GM23338 (cell line): ENCODE results near the gene BATF3. TPM values are rescaled to one million over a fixed set of nuclear protein-coding genes. Genes with fewer than 3 reads are reported as not detected.

Source experiments
- ATAC-seq: fragments of 200-7000 bp; cut with Tn5 transposase; 3 replicates; pipeline ENCODE4 v1.9.1; 2020
- DNase-seq: peaks from one replicate; pipeline ENCODE4 v3.0.0-alpha.2; 2015; ENCODE audit warnings: low spot score
- H2AFZ ChIP-seq: fragments of 200-600 bp; sonication (generic); 2 replicates; pipeline ENCODE4 v1.8.0; 2016; ENCODE audit warnings: antibody characterized with exemption, mild to moderate bottlenecking, moderate library complexity
- H3F3A ChIP-seq: fragments of 200-600 bp; sonication (generic); replicated peaks from 2 replicates; pipeline ENCODE4 v1.8.0; 2017; ENCODE audit warnings: antibody characterized with exemption, mixed run types, low read depth
- H3K27ac ChIP-seq: fragments of 200-600 bp; sonication (generic); 2 replicates; pipeline ENCODE4 v1.6.1; 2016; ENCODE audit warnings: low read depth
- H3K27me3 ChIP-seq: fragments of 200-600 bp; sonication (generic); 2 replicates; pipeline ENCODE4 v1.8.0; 2016; ENCODE audit warnings: mild to moderate bottlenecking, mixed run types, moderate library complexity; ENCODE audit not compliant: insufficient read depth
- H3K36me3 ChIP-seq: fragments of 200-600 bp; sonication (generic); 2 replicates; pipeline ENCODE4 v1.8.0; 2016; ENCODE audit warnings: mild to moderate bottlenecking; ENCODE audit not compliant: insufficient read depth
- H3K4me1 ChIP-seq: fragments of 200-600 bp; sonication (generic); 2 replicates; pipeline ENCODE4 v1.8.0; 2016; ENCODE audit warnings: mild to moderate bottlenecking, moderate library complexity; ENCODE audit not compliant: insufficient read depth
- H3K4me2 ChIP-seq: fragments of 200-600 bp; sonication (generic); 2 replicates; pipeline ENCODE4 v1.7.1; 2017; ENCODE audit warnings: mixed run types
- H3K4me3 ChIP-seq: fragments of 200-600 bp; sonication (generic); 2 replicates; pipeline ENCODE4 v1.6.1; 2016; ENCODE audit warnings: mixed run types
- H3K79me2 ChIP-seq: fragments of 200-600 bp; sonication (generic); replicated peaks from 2 replicates; pipeline ENCODE4 v1.8.0; 2017; ENCODE audit warnings: mild to moderate bottlenecking; ENCODE audit not compliant: insufficient read depth
- H3K9me2 ChIP-seq: fragments of 200-600 bp; sonication (generic); 2 replicates; pipeline ENCODE4 v1.8.0; 2017; ENCODE audit not compliant: insufficient read depth
- H4K20me1 ChIP-seq: fragments of 200-600 bp; sonication (generic); replicated peaks from 2 replicates; pipeline ENCODE4 v1.8.0; 2017; ENCODE audit warnings: mild to moderate bottlenecking; ENCODE audit not compliant: insufficient read depth
- H3K27ac Mint-ChIP-seq: 2 replicates; pipeline ENCODE4 v1.8.0; 2020; ENCODE audit warnings: inconsistent platforms, mild to moderate bottlenecking, moderate library complexity, mixed read lengths
- H3K27me3 Mint-ChIP-seq: 3 replicates; pipeline ENCODE4 v1.8.0; 2022; ENCODE audit warnings: low read depth, mild to moderate bottlenecking, moderate library complexity, mixed read lengths, inconsistent platforms; ENCODE audit not compliant: insufficient read depth, poor library complexity
- H3K36me3 Mint-ChIP-seq: 3 replicates; pipeline ENCODE4 v1.8.0; 2021; ENCODE audit warnings: low read depth, mild to moderate bottlenecking, inconsistent platforms, moderate library complexity, mixed read lengths
- H3K4me1 Mint-ChIP-seq: 3 replicates; pipeline ENCODE4 v1.8.0; 2020; ENCODE audit warnings: mild to moderate bottlenecking, inconsistent platforms, mixed read lengths
- H3K4me3 Mint-ChIP-seq: 3 replicates; pipeline ENCODE4 v1.8.0; 2021; ENCODE audit warnings: moderate library complexity, mild to moderate bottlenecking, inconsistent platforms, mixed read lengths
- H3K9me3 Mint-ChIP-seq: 3 replicates; pipeline ENCODE4 v1.8.0; 2020; ENCODE audit warnings: moderate library complexity, mild to moderate bottlenecking, inconsistent platforms, mixed read lengths
- CREB1 ChIP-seq: fragments of 250-450 bp; sonication (Bioruptor Pico); IDR thresholded peaks from 2 replicates; pipeline ENCODE4 v1.5.0; 2020; ENCODE audit warnings: low read depth, mild to moderate bottlenecking, moderate library complexity
- CTCF ChIP-seq, 2 experiments: fragments of 200-600 bp in 1 of 2; sonication (generic) in 1 of 2; conservative IDR thresholded peaks; 2 replicates each; pipeline versions ENCODE4 v1.5.1 to v1.6.1; 2016 to 2017; ENCODE audit warnings: antibody characterized with exemption in 2 of 2, low read depth in 2 of 2, mild to moderate bottlenecking in 2 of 2, moderate library complexity in 1 of 2
- ETS1 ChIP-seq: IDR thresholded peaks from 2 replicates; pipeline ENCODE4 v1.6.1; 2016; ENCODE audit warnings: antibody characterized with exemption
- EZH2 ChIP-seq: fragments of 200-600 bp; sonication (generic); IDR thresholded peaks from one replicate; pipeline ENCODE4 v1.8.0; 2017; ENCODE audit warnings: antibody characterized with exemption, mild to moderate bottlenecking, low read depth; ENCODE audit not compliant: unreplicated experiment
- EZH2phosphoT487 ChIP-seq: fragments of 200-600 bp; sonication (generic); IDR thresholded peaks from one replicate; pipeline ENCODE4 v1.8.1; 2018; ENCODE audit warnings: antibody characterized with exemption; ENCODE audit not compliant: unreplicated experiment
- JUNB ChIP-seq: IDR thresholded peaks from one replicate; pipeline ENCODE4 v1.6.1; 2016; ENCODE audit warnings: antibody characterized with exemption; ENCODE audit not compliant: unreplicated experiment
- NANOG ChIP-seq: IDR thresholded peaks from 2 replicates; pipeline ENCODE4 v1.6.1; 2016; ENCODE audit warnings: antibody characterized with exemption, borderline replicate concordance
- POLR2AphosphoS5 ChIP-seq: IDR thresholded peaks from 2 replicates; pipeline ENCODE4 v1.6.1; 2016; ENCODE audit warnings: antibody characterized with exemption, low read depth
- REST ChIP-seq: IDR thresholded peaks from one replicate; pipeline ENCODE4 v1.6.1; 2018; ENCODE audit warnings: antibody characterized with exemption; ENCODE audit not compliant: unreplicated experiment
- ZNF114 ChIP-seq: fragments of 250-450 bp; sonication (Bioruptor Pico); IDR thresholded peaks from 2 replicates; pipeline ENCODE4 v1.5.0; 2020; ENCODE audit warnings: mild to moderate bottlenecking, moderate library complexity
- ZNF331 ChIP-seq: fragments of 250-450 bp; sonication (Bioruptor Pico); IDR thresholded peaks from 2 replicates; pipeline ENCODE4 v1.5.0; 2020; ENCODE audit warnings: low read depth, mild to moderate bottlenecking, moderate library complexity
- ZNF462 ChIP-seq: fragments of 250-450 bp; sonication (Bioruptor Pico); IDR thresholded peaks from 2 replicates; pipeline ENCODE4 v1.5.0; 2020; ENCODE audit warnings: mild to moderate bottlenecking, moderate library complexity
- polyA plus RNA-seq: library from polyadenylated mRNA; unstranded; fragments of >200 nt; fragmentation: Nextera tagmentation; extraction: Ambion mirVana; gene quantifications from 2 replicates; pipeline ENCODE4 v1.2.1, GENCODE V29; 2016
- total RNA-seq: library from RNA; depleted of rRNA; stranded (reverse); fragments of >200 nt; shearing (Covaris generic); gene quantifications from 2 replicates; pipeline ENCODE4 v1.2.3, GENCODE V29; 2014

The BATF3 gene
- total and polyA plus RNA-seq, 2 experiments from 2014 or later, result 3.6 to 7.8 TPM

- TF ChIP-seq REST, result no peak
- TF ChIP-seq ZNF331 (CRISPR knock-in tag), result no peak
- TF ChIP-seq CREB1 (CRISPR knock-in tag), result no peak
- TF ChIP-seq NANOG, result no peak
- TF ChIP-seq ZNF114 (CRISPR knock-in tag), result no peak
- TF ChIP-seq EZH2phosphoT487, result no peak
- TF ChIP-seq JUNB, result no peak
Observed at GRCh38 chr1:212716161-212716560, 16.5 kb upstream of the BATF3 start (continued).

- H3K27ac ChIP-seq, result no peak overlapping the region
- DNase-seq, result no peak
- no peaks in the 10 kb centered on the region for H3K36me3 Mint-ChIP-seq
- no peak overlapping the region for H3K27ac Mint-ChIP-seq
- H3K27me3 Mint-ChIP-seq, result no peaks in the 10 kb centered on the region
- no peak overlapping the region for H3K4me2 ChIP-seq
- H4K20me1 ChIP-seq, result no peaks in the 10 kb centered on the region
- no peaks in the 10 kb centered on the region for H3K9me2 ChIP-seq
- ATAC-seq, result no peak
- H3K79me2 ChIP-seq, result no peaks in the 10 kb centered on the region
- no peak overlapping the region for H3K4me3 ChIP-seq
- no peaks in the 10 kb centered on the region for H3K4me1 ChIP-seq
- peaks cover 3% of the 10 kb centered on the region; the same call in 2 of the 3 replicates for H3K9me3 Mint-ChIP-seq
- H3F3A ChIP-seq, result no peaks in the 10 kb centered on the region
- no peak overlapping the region for H2AFZ ChIP-seq
- no peak overlapping the region for H3K4me3 Mint-ChIP-seq
- H3K27me3 ChIP-seq, result no peaks in the 10 kb centered on the region
- H3K36me3 ChIP-seq, result no peaks in the 10 kb centered on the region
- peaks cover 5% of the 10 kb centered on the region for H3K4me1 Mint-ChIP-seq
- TF ChIP-seq CREB1 (CRISPR knock-in tag), result no peak
- no peak for TF ChIP-seq ZNF462 (CRISPR knock-in tag)
- TF ChIP-seq ETS1, result no peak
- TF ChIP-seq POLR2AphosphoS5, result no peak
- TF ChIP-seq ZNF331 (CRISPR knock-in tag), result no peak
- TF ChIP-seq EZH2phosphoT487, result no peak
- TF ChIP-seq ZNF114 (CRISPR knock-in tag), result no peak
- TF ChIP-seq EZH2, result no peak
- TF ChIP-seq NANOG, result no peak
- TF ChIP-seq CTCF (conservative IDR thresholded peaks at IDR 0.05; ENCODE audit: low read depth in 2 of 2), result no peak
Observed at GRCh38 chr1:212713465-212714136, 14.0 kb upstream of the BATF3 start.
